K562 (cell line): ENCODE data around the gene PPAN.
A peak's percentile ranks its signal among the peaks of the same experiment; 100 is the strongest.

Source experiments
- GATAD2A ChIP-seq: fragments of 450-650 bp; IDR thresholded peaks from 2 replicates; pipeline ENCODE4 v1.6.1; 2017
- RBM22 ChIP-seq: fragments of 200-400 bp; formaldehyde crosslinking; IDR thresholded peaks from 2 replicates; pipeline ENCODE4 v1.6.1; 2018; ENCODE audit warnings: low read length, low read depth; ENCODE audit not compliant: poor library complexity, severe bottlenecking
- TAF1 ChIP-seq: IDR thresholded peaks from 2 replicates; pipeline ENCODE4 v1.6.1; 2011; ENCODE audit warnings: mild to moderate bottlenecking, low read length, moderate library complexity; ENCODE audit not compliant: insufficient read depth, control insufficient read depth, severe bottlenecking; ENCODE audit errors: extremely low read depth
- TGIF2 ChIP-seq: sonication (generic); formaldehyde crosslinking; IDR thresholded peaks from 2 replicates; pipeline ENCODE4 v1.8.1; 2022; ENCODE audit warnings: mild to moderate bottlenecking, missing genetic modification reagents, moderate library complexity
- ZBTB8A ChIP-seq: fragments of 450-650 bp; IDR thresholded peaks from 2 replicates; pipeline ENCODE4 v1.6.1; 2018; ENCODE audit warnings: mild to moderate bottlenecking, moderate library complexity; ENCODE audit not compliant: partially characterized antibody
- ZNF592 ChIP-seq: fragments of 450-650 bp; IDR thresholded peaks from 2 replicates; pipeline ENCODE4 v1.6.1; 2017; ENCODE audit warnings: antibody characterized with exemption, mild to moderate bottlenecking

GRCh38 chr19:10095948-10096614 is 10.1 kb upstream of the PPAN start:
- peak; percentile 95 for TF ChIP-seq ZNF592
- TF ChIP-seq TAF1: no peak
- TF ChIP-seq ZBTB8A: no peak
- TF ChIP-seq RBM22: no peak
- TF ChIP-seq GATAD2A: 0 out of 2 replicates have a peak, but pooled peaks have one; percentile 21
- TF ChIP-seq TGIF2 (CRISPR knock-in tag): no peak
